WTC11 (cell line): ENCODE results near the gene SPDYA. TPM values are rescaled to one million over a fixed set of nuclear protein-coding genes. Genes with fewer than 3 reads are reported as not detected.

Source experiments
- AR ChIP-seq: fragments of 250-450 bp; sonication (Bioruptor Pico); IDR thresholded peaks from 2 replicates; pipeline ENCODE4 v1.9.0; 2021; ENCODE audit warnings: mild to moderate bottlenecking
- ATF1 ChIP-seq: sonication (generic); formaldehyde crosslinking; IDR thresholded peaks from 2 replicates; pipeline ENCODE4 v1.8.1; 2023; ENCODE audit warnings: mild to moderate bottlenecking, moderate library complexity, missing genetic modification reagents
- CREM ChIP-seq: sonication (generic); formaldehyde crosslinking; IDR thresholded peaks from 2 replicates; pipeline ENCODE4 v1.8.1; 2022; ENCODE audit warnings: mild to moderate bottlenecking, missing genetic modification reagents, moderate library complexity
- E2F5 ChIP-seq: sonication (generic); formaldehyde crosslinking; IDR thresholded peaks from 2 replicates; pipeline ENCODE4 v1.8.1; 2022; ENCODE audit warnings: mild to moderate bottlenecking, moderate library complexity, missing genetic modification reagents
- ESRRA ChIP-seq: sonication (generic); formaldehyde crosslinking; IDR thresholded peaks from 2 replicates; pipeline ENCODE4 v1.8.1; 2022; ENCODE audit warnings: mild to moderate bottlenecking, missing genetic modification reagents, borderline replicate concordance
- ETV6 ChIP-seq: sonication (generic); formaldehyde crosslinking; IDR thresholded peaks from 2 replicates; pipeline ENCODE4 v1.8.1; 2022; ENCODE audit warnings: mild to moderate bottlenecking, missing genetic modification reagents
- FOXK1 ChIP-seq: sonication (generic); formaldehyde crosslinking; IDR thresholded peaks from 2 replicates; pipeline ENCODE4 v1.8.0; 2022; ENCODE audit warnings: mild to moderate bottlenecking, moderate library complexity, missing genetic modification reagents
- GRHL2 ChIP-seq: fragments of 250-450 bp; sonication (Bioruptor Pico); IDR thresholded peaks from 2 replicates; pipeline ENCODE4 v1.8.0; 2022; ENCODE audit warnings: mild to moderate bottlenecking, moderate library complexity; ENCODE audit not compliant: insufficient replicate concordance, severe bottlenecking
- IRF1 ChIP-seq: sonication (generic); formaldehyde crosslinking; IDR thresholded peaks from 2 replicates; pipeline ENCODE4 v1.8.0; 2023; ENCODE audit warnings: missing genetic modification reagents
- JUN ChIP-seq: sonication (generic); formaldehyde crosslinking; IDR thresholded peaks from 2 replicates; pipeline ENCODE4 v1.8.0; 2023; ENCODE audit warnings: mild to moderate bottlenecking, missing genetic modification reagents
- MLX ChIP-seq: sonication (generic); formaldehyde crosslinking; IDR thresholded peaks from 2 replicates; pipeline ENCODE4 v1.8.1; 2023; ENCODE audit warnings: mild to moderate bottlenecking, missing genetic modification reagents, moderate library complexity
- NFATC4 ChIP-seq: fragments of 250-450 bp; sonication (Bioruptor Pico); IDR thresholded peaks from 2 replicates; pipeline ENCODE4 v1.9.0; 2021; ENCODE audit warnings: mild to moderate bottlenecking
- NFYB ChIP-seq: sonication (generic); formaldehyde crosslinking; conservative IDR thresholded peaks from 2 replicates; pipeline ENCODE4 v1.8.0; 2022; ENCODE audit warnings: low read depth, missing genetic modification reagents
- NR2C2 ChIP-seq: sonication (generic); formaldehyde crosslinking; IDR thresholded peaks from 2 replicates; pipeline ENCODE4 v1.8.0; 2022; ENCODE audit warnings: mild to moderate bottlenecking, missing genetic modification reagents
- NR3C1 ChIP-seq: sonication (generic); formaldehyde crosslinking; conservative IDR thresholded peaks from 2 replicates; pipeline ENCODE4 v1.8.1; 2023; ENCODE audit warnings: low read depth, mild to moderate bottlenecking, missing genetic modification reagents
- OVOL2 ChIP-seq: fragments of 250-450 bp; sonication (Bioruptor Pico); IDR thresholded peaks from 2 replicates; pipeline ENCODE4 v1.9.0; 2021; ENCODE audit warnings: mild to moderate bottlenecking, borderline replicate concordance
- PRRX2 ChIP-seq: fragments of 250-450 bp; sonication (Bioruptor Pico); IDR thresholded peaks from 2 replicates; pipeline ENCODE4 v1.8.0; 2021; ENCODE audit warnings: mild to moderate bottlenecking
- RORB ChIP-seq: fragments of 250-450 bp; sonication (Bioruptor Pico); IDR thresholded peaks from 2 replicates; pipeline ENCODE4 v1.9.0; 2021; ENCODE audit warnings: mild to moderate bottlenecking
- SMAD4 ChIP-seq: sonication (generic); formaldehyde crosslinking; IDR thresholded peaks from 2 replicates; pipeline ENCODE4 v1.8.0; 2022; ENCODE audit warnings: mild to moderate bottlenecking, missing genetic modification reagents
- USF2 ChIP-seq: sonication (generic); formaldehyde crosslinking; IDR thresholded peaks from 2 replicates; pipeline ENCODE4 v1.8.1; 2023; ENCODE audit warnings: mild to moderate bottlenecking, missing genetic modification reagents, moderate library complexity
- ZBTB43 ChIP-seq: sonication (generic); formaldehyde crosslinking; IDR thresholded peaks from 2 replicates; pipeline ENCODE4 v1.8.1; 2023; ENCODE audit warnings: mild to moderate bottlenecking, missing genetic modification reagents
- ZNF121 ChIP-seq: sonication (generic); formaldehyde crosslinking; IDR thresholded peaks from 2 replicates; pipeline ENCODE4 v1.8.0; 2023; ENCODE audit warnings: missing genetic modification reagents
- ZNF281 ChIP-seq: sonication (generic); formaldehyde crosslinking; IDR thresholded peaks from 2 replicates; pipeline ENCODE4 v1.8.0; 2023; ENCODE audit warnings: mild to moderate bottlenecking, missing genetic modification reagents
- ZNF423 ChIP-seq: fragments of 250-450 bp; sonication (Bioruptor Pico); IDR thresholded peaks from 2 replicates; pipeline ENCODE4 v2.1.2; 2022; ENCODE audit warnings: mild to moderate bottlenecking, moderate library complexity
- ZNF671 ChIP-seq: fragments of 250-450 bp; sonication (Bioruptor Pico); IDR thresholded peaks from 2 replicates; pipeline ENCODE4 v1.8.0; 2021; ENCODE audit warnings: mild to moderate bottlenecking
- ZSCAN18 ChIP-seq: fragments of 250-450 bp; sonication (Bioruptor Pico); IDR thresholded peaks from 2 replicates; pipeline ENCODE4 v2.1.2; 2022; ENCODE audit warnings: mild to moderate bottlenecking, moderate library complexity
- total RNA-seq: library from RNA; stranded (reverse); gene quantifications from 3 replicates; pipeline ENCODE4 v1.2.3, GENCODE V29; 2021

Gene SPDYA
- total RNA-seq, 1 experiment from 2014 or later, result 0.61 TPM

GRCh38 chr2:28894470-28895188, 84.0 kb downstream of the SPDYA start, which contains the start of gene WDR43 (continued):
- no peak for TF ChIP-seq ZSCAN18 (CRISPR knock-in tag)
- no peak for TF ChIP-seq AR
- 0 out of 2 replicates have a peak, but pooled peaks have one; percentile 53 for TF ChIP-seq ESRRA (CRISPR knock-in tag)
- TF ChIP-seq ZNF121 (CRISPR knock-in tag), result no peak
- no peak; the same call in 1 of the 2 replicates for TF ChIP-seq ZBTB43 (CRISPR knock-in tag)
- peak; percentile 86 for TF ChIP-seq ETV6 (CRISPR knock-in tag)
- TF ChIP-seq FOXK1 (CRISPR knock-in tag), result peak; percentile 77; the same call in 1 of the 2 replicates
- TF ChIP-seq IRF1 (CRISPR knock-in tag), result no peak
- TF ChIP-seq ZNF671 (CRISPR knock-in tag), result no peak
- TF ChIP-seq ATF1 (CRISPR knock-in tag), result peak; percentile 35; the same call in 1 of the 2 replicates
- no peak for TF ChIP-seq ZNF281
- no peak for TF ChIP-seq PRRX2 (CRISPR knock-in tag)
- TF ChIP-seq JUN (CRISPR knock-in tag), result peak; percentile 84
- TF ChIP-seq RORB (CRISPR knock-in tag), result no peak
- TF ChIP-seq E2F5 (CRISPR knock-in tag), result 0 out of 2 replicates have a peak, but pooled peaks have one; percentile 70
- no peak for TF ChIP-seq GRHL2 (CRISPR knock-in tag)
- TF ChIP-seq USF2, result peak; percentile 92
- peak; percentile 38; the same call in 1 of the 2 replicates for TF ChIP-seq NFYB (CRISPR knock-in tag)
- no peak for TF ChIP-seq OVOL2 (CRISPR knock-in tag)
- TF ChIP-seq NR3C1 (CRISPR knock-in tag), result no peak
- TF ChIP-seq SMAD4 (CRISPR knock-in tag), result peak; percentile 63; the same call in 1 of the 2 replicates
- TF ChIP-seq NFATC4, result no peak
- peak; percentile 81 for TF ChIP-seq CREM (CRISPR knock-in tag)
- TF ChIP-seq NR2C2, result no peak
- no peak for TF ChIP-seq ZNF423 (CRISPR knock-in tag)
- TF ChIP-seq MLX (CRISPR knock-in tag), result no peak
